ENCODE data around the gene SYT17. TPM values are rescaled to one million over a fixed set of nuclear protein-coding genes. Genes with fewer than 3 reads are reported as not detected.

The SYT17 gene
- total RNA-seq, 6 experiments from 2014 or later: not detected

DNA sequence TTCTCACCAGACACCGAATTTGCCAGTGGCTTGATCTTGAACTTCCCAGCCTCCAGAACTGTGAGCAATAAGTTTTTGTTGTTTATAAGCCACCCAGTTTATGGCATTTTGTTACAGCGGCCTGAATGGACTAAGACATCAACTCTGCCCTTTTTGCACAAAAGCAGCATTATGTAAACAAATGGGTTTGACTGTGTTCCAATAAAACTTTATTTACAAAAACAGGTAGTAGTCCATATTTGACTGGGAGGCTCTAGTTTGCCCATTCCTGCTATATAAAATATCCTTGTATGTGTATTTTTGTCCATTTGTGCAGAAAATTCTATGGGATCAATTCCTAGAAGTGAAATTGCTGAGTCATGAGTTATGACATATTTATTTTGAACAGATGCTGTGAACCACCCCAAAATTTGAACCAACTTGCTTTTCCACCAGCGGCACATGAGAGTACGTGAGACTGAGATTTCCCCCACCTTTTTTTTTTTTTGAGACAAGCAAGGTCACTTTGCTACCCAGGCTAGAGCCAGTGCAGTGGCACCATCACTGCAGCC is 96.2 kb downstream of the SYT17 start:
- H3K4me3 Mint-ChIP-seq: no peak overlapping the region

DNA sequence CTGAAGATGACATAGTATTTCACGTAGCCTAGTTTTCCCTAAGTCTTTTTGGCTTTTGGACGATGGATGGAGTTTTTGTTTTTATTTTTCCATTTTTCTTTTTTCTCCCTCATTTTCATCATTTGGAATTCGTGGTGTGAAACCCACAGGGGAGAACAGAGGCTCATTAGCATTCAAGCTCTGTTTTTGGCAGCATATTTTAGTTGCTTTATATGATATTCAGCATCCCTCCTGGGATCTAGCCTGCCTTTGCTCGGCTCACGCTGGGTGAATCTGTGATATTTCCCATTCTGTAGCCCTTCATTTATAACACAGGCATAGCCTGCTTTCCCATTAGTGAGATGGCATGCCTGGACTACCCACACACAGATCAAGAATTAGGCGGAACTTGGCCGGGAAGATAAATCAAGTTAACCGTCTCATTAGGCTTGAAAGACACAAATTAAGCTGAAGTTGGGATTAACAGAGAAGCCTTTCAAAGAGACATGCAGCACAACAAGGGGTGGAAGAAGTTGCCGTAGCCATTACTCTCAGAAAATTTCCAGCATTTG is 97.4 kb downstream of the SYT17 start:
- TF ChIP-seq, protein P1, sequence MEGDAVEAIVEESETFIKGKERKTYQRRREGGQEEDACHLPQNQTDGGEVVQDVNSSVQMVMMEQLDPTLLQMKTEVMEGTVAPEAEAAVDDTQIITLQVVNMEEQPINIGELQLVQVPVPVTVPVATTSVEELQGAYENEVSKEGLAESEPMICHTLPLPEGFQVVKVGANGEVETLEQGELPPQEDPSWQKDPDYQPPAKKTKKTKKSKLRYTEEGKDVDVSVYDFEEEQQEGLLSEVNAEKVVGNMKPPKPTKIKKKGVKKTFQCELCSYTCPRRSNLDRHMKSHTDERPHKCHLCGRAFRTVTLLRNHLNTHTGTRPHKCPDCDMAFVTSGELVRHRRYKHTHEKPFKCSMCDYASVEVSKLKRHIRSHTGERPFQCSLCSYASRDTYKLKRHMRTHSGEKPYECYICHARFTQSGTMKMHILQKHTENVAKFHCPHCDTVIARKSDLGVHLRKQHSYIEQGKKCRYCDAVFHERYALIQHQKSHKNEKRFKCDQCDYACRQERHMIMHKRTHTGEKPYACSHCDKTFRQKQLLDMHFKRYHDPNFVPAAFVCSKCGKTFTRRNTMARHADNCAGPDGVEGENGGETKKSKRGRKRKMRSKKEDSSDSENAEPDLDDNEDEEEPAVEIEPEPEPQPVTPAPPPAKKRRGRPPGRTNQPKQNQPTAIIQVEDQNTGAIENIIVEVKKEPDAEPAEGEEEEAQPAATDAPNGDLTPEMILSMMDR (IDR thresholded peaks at IDR 0.05): no peak
- Mint-ChIP-seq H3K27me3 (ENCODE audit: insufficient read depth) (no peaks in the 10 kb centered on the region), H3K36me3 (ENCODE audit: low read depth) (peaks cover 4% of the 10 kb centered on the region; the same call in 1 of the 2 replicates), H3K9me3 (peaks cover 23% of the 10 kb centered on the region), H3K4me3 (no peak overlapping the region), H3K27ac (no peak overlapping the region), H3K4me1 (ENCODE audit: low read depth) (no peaks in the 10 kb centered on the region)
- DNase-seq: no peak

More for the DNA sequence above, 96.2 kb downstream of the SYT17 start:
- Mint-ChIP-seq H3K36me3 (ENCODE audit: low read depth) (peaks cover 4% of the 10 kb centered on the region; the same call in 1 of the 2 replicates), H3K27ac (no peak overlapping the region), H3K9me3 (peaks cover 23% of the 10 kb centered on the region), H3K4me1 (ENCODE audit: low read depth) (no peaks in the 10 kb centered on the region), H3K27me3 (ENCODE audit: insufficient read depth) (no peaks in the 10 kb centered on the region)
- no peak for DNase-seq
- TF ChIP-seq, protein P1 (IDR thresholded peaks at IDR 0.05): no peak

DNA sequence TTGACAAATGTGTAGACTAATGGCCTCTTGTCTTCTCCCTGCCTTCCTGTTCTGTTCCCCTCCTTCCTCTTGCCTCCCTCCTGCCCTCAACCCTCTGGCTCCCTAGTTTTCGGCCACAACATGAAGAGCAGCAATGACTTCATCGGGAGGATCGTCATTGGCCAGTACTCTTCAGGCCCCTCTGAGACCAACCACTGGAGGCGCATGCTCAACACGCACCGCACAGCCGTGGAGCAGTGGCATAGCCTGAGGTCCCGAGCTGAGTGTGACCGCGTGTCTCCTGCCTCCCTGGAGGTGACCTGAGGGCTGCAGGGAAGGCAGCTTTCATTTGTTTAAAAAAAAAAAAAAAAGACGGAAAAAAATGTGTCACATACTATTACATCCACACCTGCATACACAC is 98.7 kb downstream of the SYT17 start:
- no peak for DNase-seq
- TF ChIP-seq, protein P1 (IDR thresholded peaks at IDR 0.05): no peak
- H3K27ac Mint-ChIP-seq: no peak overlapping the region
- peaks cover 3% of the 10 kb centered on the region; the same call in 1 of the 2 replicates for H3K27me3 Mint-ChIP-seq (ENCODE audit: insufficient read depth)
- peaks cover 4% of the 10 kb centered on the region; the same call in 1 of the 2 replicates for H3K36me3 Mint-ChIP-seq (ENCODE audit: low read depth)
- H3K9me3 Mint-ChIP-seq: peaks cover 23% of the 10 kb centered on the region
- H3K4me1 Mint-ChIP-seq (ENCODE audit: low read depth): no peaks in the 10 kb centered on the region
- no peak overlapping the region for H3K4me3 Mint-ChIP-seq

DNA sequence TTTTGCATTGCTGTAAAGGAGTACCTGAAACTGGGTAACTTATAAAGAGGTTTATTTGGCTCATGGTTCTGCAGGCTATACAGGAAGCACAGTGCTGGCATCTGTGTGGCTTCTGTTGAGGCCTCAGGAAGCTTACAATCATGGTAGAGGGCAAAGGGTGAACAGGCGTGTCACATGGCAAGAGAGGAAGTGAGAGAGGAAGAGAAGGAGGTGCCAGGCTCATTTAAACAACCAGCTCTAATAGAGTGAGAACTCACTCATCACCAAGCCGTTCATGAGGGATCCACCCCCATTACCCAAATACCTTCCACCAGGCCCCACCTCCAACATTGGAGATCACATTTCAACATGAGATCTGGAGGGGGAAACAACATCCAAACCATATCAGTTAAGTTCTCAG is 101.1 kb downstream of the SYT17 start:
- no peak overlapping the region for H3K4me3 Mint-ChIP-seq
- peaks cover 23% of the 10 kb centered on the region for H3K9me3 Mint-ChIP-seq

DNA sequence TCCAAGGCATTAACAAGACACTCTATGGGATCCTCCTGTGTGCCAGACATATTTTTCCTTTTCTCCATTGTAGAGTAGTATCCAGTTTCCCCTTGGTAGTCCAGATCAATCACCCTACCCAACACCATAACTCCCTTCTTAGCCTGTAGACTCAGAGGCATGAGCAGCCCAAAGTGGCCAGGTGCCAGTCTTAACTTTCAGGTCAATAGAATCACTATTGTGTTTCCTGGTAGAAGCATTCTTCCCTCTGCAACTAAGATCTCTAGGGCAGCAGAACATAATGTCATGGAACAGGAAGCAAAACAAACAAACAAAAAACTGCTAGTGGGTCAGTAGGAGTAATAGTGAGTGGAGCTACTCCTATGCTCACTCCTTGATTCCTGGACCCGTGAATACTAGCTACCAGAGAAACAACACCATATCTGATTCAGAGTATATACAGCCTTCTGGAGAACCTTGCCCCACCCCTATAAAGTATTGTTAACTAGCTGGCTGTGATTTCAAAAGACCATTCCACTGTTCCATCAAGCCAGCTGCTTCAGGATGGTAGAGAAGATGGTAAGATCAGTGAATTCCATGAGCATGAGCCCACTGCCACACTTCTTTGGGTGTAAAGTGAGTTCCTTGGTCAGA is 106.2 kb downstream of the SYT17 start:
- H3K4me3 Mint-ChIP-seq: no peak overlapping the region
- H3K9me3 Mint-ChIP-seq: peaks cover 4% of the 10 kb centered on the region
- TF ChIP-seq, protein P1 (IDR thresholded peaks at IDR 0.05): no peak
- no peak for DNase-seq
- peaks cover 4% of the 10 kb centered on the region; the same call in 1 of the 2 replicates for H3K27me3 Mint-ChIP-seq (ENCODE audit: insufficient read depth)
- no peaks in the 10 kb centered on the region for H3K4me1 Mint-ChIP-seq (ENCODE audit: low read depth)
- H3K36me3 Mint-ChIP-seq (ENCODE audit: low read depth): no peaks in the 10 kb centered on the region
- no peak overlapping the region for H3K27ac Mint-ChIP-seq

More for the DNA sequence above, 101.1 kb downstream of the SYT17 start:
- TF ChIP-seq, protein P1 (IDR thresholded peaks at IDR 0.05): no peak
- H3K27me3 Mint-ChIP-seq (ENCODE audit: insufficient read depth): peaks cover 3% of the 10 kb centered on the region; the same call in 1 of the 2 replicates
- no peak overlapping the region for H3K27ac Mint-ChIP-seq
- DNase-seq: no peak
- no peaks in the 10 kb centered on the region for H3K4me1 Mint-ChIP-seq (ENCODE audit: low read depth)
- peaks cover 4% of the 10 kb centered on the region; the same call in 1 of the 2 replicates for H3K36me3 Mint-ChIP-seq (ENCODE audit: low read depth)
